HG02885 (cell line): Measurements from ENCODE around the gene CAMTA1.

Experiments
- ATAC-seq: cut with Tn5 transposase; IDR thresholded peaks from one replicate; pipeline ENCODE4 v1.9.1; 2021; ENCODE audit warnings: mild to moderate bottlenecking; ENCODE audit not compliant: unreplicated experiment, poor library complexity

The CAMTA1 gene

DNA sequence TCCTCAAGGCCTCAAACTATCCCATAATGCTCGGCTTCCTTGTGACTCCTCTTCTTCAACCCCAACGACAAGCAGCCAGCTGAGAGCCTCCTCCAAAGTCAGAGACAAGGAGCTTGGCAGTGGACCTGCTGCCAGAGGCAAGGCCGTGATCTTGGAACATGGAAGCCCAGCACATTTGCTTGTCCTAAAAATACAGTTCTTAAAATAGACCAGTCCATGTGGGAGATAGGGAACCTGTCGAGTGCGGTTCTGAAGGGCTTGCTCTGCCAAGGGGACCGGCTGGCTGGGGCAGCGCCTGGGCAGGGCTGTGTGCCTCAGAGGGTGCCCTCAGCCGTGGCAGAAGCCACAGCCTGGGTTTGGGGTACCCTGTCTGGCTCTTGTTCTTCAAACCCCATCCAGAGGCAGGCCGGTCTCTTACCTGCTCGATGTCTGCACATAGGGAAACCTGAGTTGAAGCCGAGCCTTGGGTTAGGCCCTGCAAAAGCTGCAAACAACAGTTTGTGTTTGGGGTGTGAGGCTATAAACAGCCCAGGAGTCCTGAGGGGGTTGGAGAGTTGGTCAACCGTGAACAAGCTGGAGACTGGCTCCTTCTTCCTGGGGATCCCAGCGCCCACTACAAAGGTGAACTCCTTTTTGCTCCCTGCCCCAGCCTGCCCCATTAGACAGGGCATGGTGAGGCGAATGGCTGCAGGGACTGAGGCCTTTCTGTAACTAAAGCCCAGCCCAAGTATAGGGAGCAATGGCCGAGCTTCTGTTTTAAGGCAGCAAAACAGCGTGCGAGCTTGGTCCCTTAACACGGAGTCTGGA lies 228.8 kb downstream of the CAMTA1 start:
- no peak for ATAC-seq

DNA sequence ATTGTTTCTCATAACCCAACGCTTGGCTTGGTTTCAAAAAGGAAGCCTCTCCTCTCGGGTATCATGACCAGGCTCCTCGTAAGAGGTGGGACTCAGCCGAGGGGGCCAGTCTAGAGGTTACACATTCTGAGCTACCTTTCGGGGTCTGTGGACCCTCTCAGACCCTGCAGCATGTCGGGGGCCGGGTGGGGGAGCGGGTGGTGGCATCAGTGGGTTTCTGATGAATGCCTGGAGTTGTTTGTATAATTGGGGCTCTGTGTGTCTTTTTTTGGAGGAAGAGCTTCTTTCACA lies 229.3 kb downstream of the CAMTA1 start:
- no peak for ATAC-seq

GRCh38 chr1:7015022-7015421 lies 229.8 kb downstream of the CAMTA1 start:
- ATAC-seq: no peak

DNA sequence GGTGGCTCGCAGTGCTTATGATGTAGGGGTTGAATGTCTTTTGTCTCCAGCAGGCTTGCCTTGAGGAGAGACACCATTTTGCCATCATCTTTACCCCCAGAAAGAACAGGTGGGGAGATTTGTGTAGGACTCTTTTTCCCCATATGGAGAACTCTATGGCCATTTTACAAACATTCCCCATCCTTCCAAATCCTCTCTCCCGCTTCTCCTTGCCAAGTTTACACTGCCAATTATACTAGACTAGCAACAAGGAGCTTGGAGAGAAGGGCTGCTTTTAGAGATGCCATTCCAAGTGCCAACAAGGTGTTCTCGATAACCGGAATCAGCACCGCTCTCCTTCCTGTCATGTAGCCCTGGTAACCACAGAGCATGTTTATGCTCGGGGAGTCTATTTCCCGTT lies 233.1 kb downstream of the CAMTA1 start:
- ATAC-seq: no peak

DNA sequence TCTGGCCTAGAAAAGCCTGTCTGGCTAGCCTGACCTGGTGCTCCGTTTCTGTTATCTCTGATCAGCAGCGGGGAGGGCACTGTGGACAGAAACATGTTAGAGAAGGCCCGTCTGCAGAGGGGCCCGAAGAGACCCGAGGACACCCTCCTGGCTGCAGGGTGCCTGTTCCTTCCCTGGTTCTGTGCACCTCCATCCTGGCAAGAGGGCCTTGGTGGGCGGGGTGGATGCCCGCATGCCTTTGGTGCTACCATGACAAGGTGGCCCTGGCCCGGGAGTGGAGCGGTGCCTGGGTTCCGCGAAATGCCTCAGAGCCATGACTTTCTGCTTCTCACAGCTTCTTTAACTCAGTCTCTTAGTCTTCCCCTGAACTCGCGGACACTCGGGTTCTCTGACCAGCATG lies 233.6 kb downstream of the CAMTA1 start:
- ATAC-seq: no peak

DNA sequence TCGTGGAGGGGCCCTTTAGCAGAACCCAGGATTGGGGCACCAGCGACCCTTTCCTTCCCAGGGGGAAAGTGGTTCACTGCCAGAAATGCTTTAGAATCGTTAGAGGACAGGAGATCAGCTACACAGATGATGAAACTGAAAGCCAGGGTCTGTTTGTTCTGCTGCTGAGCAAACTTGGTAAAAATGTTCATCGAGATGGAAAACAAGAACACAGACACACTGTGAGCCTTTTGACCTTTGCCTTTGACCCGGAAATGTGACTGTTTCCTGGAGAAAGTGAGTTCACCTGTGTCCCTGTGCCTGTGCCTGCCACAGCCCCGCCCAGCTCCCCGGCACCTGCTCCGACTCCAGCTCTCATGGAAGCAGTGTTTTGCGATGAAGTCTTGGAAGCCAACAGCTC lies 234.3 kb downstream of the CAMTA1 start:
- no peak for ATAC-seq

DNA sequence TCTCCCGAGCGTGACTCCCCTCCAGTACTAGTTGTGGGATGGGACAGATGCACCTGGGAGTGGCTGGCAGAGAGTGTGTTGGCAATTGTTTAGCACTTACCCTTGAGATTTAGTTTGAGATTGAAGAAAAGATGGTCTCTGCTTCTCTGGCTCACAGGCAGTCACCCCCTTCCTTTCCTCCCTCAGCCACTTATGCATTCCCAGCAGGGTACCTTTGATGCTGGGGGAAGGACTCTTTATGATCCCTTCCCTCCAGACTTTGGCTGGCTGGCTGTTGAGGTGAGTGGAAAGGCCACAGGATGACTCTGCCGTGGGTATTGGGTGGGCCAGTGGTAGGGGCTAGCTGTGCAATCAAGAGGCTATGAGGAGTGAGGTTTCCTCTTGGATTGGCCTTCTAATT lies 236.8 kb downstream of the CAMTA1 start:
- ATAC-seq: no peak

GRCh38 chr1:7025013-7025412 lies 239.8 kb downstream of the CAMTA1 start:
- ATAC-seq: no peak

DNA sequence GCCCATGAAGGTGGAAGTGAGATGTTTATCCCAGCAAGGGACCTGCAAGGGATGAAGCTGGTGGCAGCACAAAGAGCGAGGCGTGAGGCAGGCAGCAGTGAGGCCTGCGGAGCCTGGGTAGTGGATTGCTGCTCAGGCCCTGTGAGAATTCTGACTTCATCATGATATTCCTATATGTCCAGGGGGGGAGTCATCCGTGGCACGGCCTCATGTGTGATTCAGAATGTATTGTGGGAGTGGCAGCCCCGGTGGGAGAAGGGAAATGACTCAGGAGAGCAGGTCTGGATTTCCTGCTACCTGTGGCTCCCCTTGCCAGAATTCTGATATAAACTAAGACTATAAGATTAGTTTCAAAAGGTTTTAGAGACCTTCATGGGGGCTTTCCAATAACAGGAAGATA lies 240.9 kb downstream of the CAMTA1 start:
- ATAC-seq: no peak

DNA sequence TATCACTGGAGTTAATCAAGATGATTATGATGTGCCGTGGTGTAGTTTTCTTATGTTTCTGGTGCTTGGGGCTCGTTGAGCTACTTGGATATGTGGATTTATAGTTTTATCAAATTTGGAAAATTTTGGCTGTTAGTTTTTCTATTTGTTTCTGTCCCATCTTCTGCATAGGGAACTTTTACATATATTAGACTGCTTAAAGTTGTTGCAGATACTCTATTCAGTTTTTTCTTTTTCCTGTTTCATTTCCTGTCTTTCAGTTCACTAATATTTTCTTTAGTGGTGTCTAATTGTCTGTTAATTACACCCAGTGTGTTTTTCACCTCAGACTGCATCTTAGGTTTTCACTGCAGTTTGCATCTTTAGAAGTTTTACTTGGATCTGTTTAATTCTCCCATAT lies 247.7 kb downstream of the CAMTA1 start:
- no peak for ATAC-seq

DNA sequence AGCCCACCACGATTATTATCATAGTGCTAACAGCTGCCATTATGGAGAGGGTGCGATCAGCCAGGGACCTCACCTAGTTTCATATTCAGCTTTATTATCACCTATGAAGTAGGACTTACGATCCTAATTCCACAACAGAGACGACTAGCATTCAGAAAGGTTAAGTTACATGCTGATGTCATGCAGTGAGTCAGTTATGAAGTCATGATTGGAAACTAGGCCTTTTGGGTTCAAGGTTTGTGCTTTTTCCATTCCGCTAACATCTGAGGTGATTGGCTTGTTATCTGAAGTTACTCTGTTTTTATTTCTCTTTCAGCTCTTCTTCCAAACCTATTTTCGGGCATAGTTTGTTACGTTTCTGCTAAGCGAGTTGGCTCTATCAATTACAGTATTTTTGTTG lies 251.1 kb downstream of the CAMTA1 start:
- no peak for ATAC-seq

- no peak for ATAC-seq
Observed at GRCh38 chr1:7039590-7040220, 254.5 kb downstream of the CAMTA1 start.

GRCh38 chr1:7040969-7041695 lies 255.9 kb downstream of the CAMTA1 start:
- ATAC-seq: no peak

- no peak for ATAC-seq
Observed at GRCh38 chr1:7042322-7043190, 257.3 kb downstream of the CAMTA1 start.

GRCh38 chr1:7043191-7043549 lies 257.9 kb downstream of the CAMTA1 start:
- no peak for ATAC-seq

DNA sequence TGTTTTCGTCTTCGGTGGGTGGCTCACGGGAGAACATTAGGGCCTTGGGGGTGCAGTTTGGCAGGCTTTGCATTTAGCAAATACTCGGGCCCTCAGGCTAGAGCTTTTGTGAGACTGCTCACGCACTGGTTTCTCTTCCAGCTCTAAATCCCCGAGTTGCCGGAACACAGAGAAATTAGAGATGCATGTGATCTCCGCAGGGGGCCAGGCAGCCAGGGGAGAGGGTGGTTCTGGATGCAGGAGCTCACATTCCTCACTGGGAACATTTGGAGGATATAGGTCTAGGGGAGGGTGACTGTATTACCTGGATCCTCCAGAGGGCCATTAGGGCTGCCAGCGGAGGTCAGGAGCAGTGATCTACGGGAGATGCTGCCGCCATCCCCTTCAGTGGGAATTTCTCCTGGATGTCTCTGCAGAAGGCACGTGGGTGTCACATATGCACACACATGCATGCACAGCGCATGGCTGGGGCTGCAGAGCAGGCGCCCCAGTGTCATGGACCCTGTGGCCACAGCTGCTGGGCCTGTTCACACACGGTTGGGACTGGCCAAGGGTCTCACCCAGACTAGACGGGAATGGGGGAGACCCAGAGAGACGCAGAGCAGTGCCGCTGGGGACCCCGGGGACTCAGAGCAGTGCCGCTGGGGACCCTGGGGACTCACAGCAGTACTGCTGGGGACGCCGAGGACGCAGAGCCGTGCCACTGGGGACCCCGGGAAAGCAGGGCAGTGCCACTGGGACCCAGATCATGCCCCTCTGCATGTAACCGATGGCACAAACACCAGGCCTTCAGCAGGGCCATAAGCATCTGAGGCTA lies 258.7 kb downstream of the CAMTA1 start:
- no peak for ATAC-seq

DNA sequence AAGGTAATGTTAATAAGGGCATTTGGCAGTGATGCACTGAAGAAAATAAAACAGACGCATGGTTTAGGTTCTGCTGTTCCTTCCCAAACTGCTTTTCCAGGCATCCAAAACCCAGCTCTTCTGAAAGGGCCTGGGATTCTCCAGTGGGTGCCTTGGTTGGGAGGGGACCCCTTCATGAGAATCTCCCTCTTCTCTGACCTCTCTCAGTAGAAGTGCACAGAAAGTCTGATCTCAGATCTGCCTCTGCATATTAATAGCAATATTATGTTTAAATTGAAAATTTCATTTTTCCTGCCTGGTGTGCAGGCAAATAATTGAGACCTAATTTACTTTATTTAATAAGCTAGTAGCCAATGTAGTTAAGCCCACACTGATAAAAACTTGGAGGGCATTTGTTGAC lies 260.6 kb downstream of the CAMTA1 start:
- ATAC-seq: no peak

DNA sequence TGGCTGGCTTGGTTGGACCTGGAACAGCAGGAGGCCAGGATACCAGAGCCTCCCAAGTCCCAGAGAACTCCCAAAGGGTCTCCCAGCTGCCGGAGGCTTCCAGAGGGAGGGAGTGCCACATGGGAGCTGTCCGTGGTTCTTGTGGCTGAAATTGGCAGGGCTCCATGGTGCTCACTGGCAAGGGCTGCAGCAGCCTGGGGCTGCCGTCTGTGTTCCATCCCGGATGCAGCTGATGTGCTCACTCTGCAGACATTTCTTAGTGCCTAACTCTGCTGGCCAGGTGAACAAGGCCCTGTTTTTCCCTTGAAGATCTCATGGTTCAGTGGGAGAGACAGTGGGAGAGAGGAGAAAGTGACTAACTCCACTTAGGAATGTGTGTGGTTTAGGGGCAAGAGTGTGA lies 261.1 kb downstream of the CAMTA1 start:
- no peak for ATAC-seq

DNA sequence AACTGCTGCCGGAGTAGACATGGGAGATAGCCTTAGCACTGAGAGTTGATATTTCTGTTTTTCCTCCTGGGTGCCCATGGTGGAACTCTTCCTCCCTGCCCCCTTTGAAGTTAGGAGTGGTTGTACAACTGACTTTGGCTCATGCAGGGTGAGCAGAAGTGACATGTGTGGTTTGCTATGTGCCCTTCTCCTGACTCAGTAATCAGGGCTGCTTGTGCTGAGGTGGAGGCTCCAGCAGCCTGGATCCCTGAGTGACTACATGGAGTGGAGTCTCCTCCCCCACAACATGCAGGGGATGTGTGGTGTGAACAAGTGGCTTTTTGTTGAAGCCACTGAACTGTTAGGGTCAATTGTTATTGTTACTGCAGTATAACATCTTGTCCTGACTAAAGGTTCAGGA lies 261.6 kb downstream of the CAMTA1 start:
- ATAC-seq: no peak

DNA sequence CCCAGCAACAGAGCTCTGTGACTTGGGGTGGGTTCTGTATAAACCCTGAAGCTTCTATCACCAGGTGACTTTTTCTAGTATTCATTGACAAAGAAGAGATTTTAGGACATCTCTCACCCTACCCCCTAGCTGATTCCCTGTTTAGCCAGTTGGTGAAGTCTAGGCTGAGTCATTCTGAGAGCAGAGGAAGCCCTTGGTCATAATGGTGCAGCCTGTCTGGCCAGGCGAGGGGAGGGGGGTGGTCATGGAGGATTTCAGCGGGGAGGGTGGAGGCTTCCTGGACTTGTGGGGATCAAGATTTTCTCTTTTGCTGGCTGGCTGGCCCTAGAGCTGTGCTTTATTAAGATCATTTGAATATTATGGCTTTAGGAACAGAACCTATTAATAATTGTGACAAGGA lies 262.6 kb downstream of the CAMTA1 start:
- no peak for ATAC-seq
